ENCODE measurements around the gene FOXO1. TPM values are rescaled to one million over a fixed set of nuclear protein-coding genes. Genes with fewer than 3 reads are reported as not detected.

Gene FOXO1
- total and polyA plus RNA-seq, 12 donors = 3.4 to 31.2 (median 15.8) TPM

DNA sequence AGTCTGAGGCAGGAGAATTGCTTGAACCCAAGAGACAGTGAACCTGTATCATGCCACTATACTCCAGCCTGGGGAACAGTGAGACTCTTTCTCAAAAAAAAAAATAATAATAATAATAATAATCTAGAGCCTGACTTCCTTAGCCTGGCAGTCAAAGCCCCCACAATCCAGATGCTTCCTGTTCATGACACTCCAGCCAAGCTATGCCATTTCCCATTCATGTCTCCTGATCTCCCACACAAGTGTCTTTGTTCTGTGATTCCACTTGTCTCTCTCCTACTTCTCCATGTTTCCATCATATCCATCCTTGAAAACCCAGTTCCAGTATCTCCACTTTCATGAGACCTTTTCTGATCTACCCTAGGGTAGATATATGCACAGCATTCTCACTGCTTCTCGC is 150.7 kb downstream of the FOXO1 start:
- H3K9me3 ChIP-seq = peaks cover 0 to 3% (median 0%) of the 10 kb centered on the region in 11 donors
- DNase-seq (no peak), ATAC-seq (no peak)
- no peak overlapping the region for H3K27ac ChIP-seq
- H3K4me1 ChIP-seq = peaks cover 0 to 9% (median 5%) of the 10 kb centered on the region in 9 donors
- H3K27me3 ChIP-seq = no peaks in the 10 kb centered on the region
- intact Hi-C loops (cut with DNase I) = no loop called here
- 96 to 100% methylated on average over 1 of the region's 1 CpG for WGBS, 2 donors
- TF ChIP-seq, protein P1, sequence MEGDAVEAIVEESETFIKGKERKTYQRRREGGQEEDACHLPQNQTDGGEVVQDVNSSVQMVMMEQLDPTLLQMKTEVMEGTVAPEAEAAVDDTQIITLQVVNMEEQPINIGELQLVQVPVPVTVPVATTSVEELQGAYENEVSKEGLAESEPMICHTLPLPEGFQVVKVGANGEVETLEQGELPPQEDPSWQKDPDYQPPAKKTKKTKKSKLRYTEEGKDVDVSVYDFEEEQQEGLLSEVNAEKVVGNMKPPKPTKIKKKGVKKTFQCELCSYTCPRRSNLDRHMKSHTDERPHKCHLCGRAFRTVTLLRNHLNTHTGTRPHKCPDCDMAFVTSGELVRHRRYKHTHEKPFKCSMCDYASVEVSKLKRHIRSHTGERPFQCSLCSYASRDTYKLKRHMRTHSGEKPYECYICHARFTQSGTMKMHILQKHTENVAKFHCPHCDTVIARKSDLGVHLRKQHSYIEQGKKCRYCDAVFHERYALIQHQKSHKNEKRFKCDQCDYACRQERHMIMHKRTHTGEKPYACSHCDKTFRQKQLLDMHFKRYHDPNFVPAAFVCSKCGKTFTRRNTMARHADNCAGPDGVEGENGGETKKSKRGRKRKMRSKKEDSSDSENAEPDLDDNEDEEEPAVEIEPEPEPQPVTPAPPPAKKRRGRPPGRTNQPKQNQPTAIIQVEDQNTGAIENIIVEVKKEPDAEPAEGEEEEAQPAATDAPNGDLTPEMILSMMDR (IDR thresholded peaks at IDR 0.05) = no peak
- no peak overlapping the region for H3K4me3 ChIP-seq
- H3K36me3 ChIP-seq = no peaks in the 10 kb centered on the region

- TF ChIP-seq, protein P1 (IDR thresholded peaks at IDR 0.05) = no peak
- Histone ChIP-seq H3K27ac (no peak overlapping the region), H3K36me3 (no peaks in the 10 kb centered on the region), H3K9me3 (peaks cover 0 to 9% (median 0%) of the 10 kb centered on the region in 11 donors), H3K4me3 (no peak overlapping the region), H3K4me1 (peaks cover 0 to 9% (median 3%) of the 10 kb centered on the region in 9 donors), H3K27me3 (no peaks in the 10 kb centered on the region)
- ATAC-seq = no peak
- no peak for DNase-seq
- WGBS, 2 donors = 88 to 98% methylated on average over 2 of the region's 2 CpGs
- intact Hi-C loops (cut with DNase I) = no loop called here
Measured at GRCh38 chr13:40514802-40515201, 151.6 kb downstream of the FOXO1 start.

DNA sequence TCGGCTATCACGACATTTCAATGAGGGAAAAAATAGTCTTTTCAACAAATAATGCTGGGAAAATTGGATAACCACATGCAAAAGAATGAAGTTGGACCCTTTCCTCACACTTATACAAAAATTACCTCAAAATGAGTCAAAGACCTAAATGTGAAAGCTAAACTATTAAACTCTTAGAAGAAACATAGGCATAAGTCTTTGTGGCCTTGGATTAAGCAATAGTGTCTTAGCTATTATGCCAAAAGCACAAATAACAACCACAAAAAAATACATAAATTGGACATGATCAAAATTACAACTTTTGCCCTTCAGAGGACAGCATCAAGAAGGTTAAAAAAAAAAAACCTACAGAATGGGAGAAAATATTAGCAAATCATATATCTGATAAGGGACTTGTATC is 156.6 kb downstream of the FOXO1 start:
- Histone ChIP-seq H3K4me3 (no peak overlapping the region), H3K36me3 (no peaks in the 10 kb centered on the region), H3K27ac (no peak overlapping the region), H3K27me3 (no peaks in the 10 kb centered on the region), H3K4me1 (peaks cover 0 to 29% (median 21%) of the 10 kb centered on the region in 9 donors), H3K9me3 (peaks cover 0 to 9% (median 0%) of the 10 kb centered on the region in 11 donors)
- DNase-seq = no peak
- ATAC-seq = no peak
- TF ChIP-seq, protein P1 (IDR thresholded peaks at IDR 0.05) = no peak
- intact Hi-C loops (cut with DNase I) = loop anchor here in 3 of 10 donors (2.0 to 5.0 kb wide), 3 partner anchors 25 to 77 kb away; no protein-coding TSS in a partner anchor
- WGBS, 2 donors = 92 to 97% methylated on average over 2 of the region's 2 CpGs

- H3K27ac ChIP-seq = peak overlapping the region in 7 of 10 donors; percentile 28 to 68 (median 42)
- H3K4me1 ChIP-seq = peaks cover 0 to 35% (median 25%) of the 10 kb centered on the region in 9 donors
- no peaks in the 10 kb centered on the region for H3K36me3 ChIP-seq
- peaks cover 0 to 9% (median 0%) of the 10 kb centered on the region in 11 donors for H3K9me3 ChIP-seq
- ATAC-seq (no peak), DNase-seq (no peak)
- H3K27me3 ChIP-seq = no peaks in the 10 kb centered on the region
- no peak overlapping the region for H3K4me3 ChIP-seq
- intact Hi-C loops (cut with DNase I) = loop anchor here in 3 of 10 donors (2.0 to 5.0 kb wide), 3 partner anchors 24 to 78 kb away; no protein-coding TSS in a partner anchor
- WGBS, 2 donors = 84 to 87% methylated on average over 3 of the region's 3 CpGs
- TF ChIP-seq, protein P1 (IDR thresholded peaks at IDR 0.05) = no peak
Measured at GRCh38 chr13:40508767-40509342, 157.6 kb downstream of the FOXO1 start.

All from heart right ventricle (tissue), 16 donors.